Non-pigmented ciliary epithelial cell (primary cell): ENCODE data around the gene ESRRG.
A peak's percentile ranks its signal among the peaks of the same experiment; 100 is the strongest.

Experiments
- DNase-seq: peaks from one replicate; pipeline ENCODE4 v3.0.0-alpha.2; 2010; ENCODE audit warnings: low read depth

The ESRRG gene

GRCh38 chr1:216723274-216723780 is at the start of gene ESRRG:
TSS of gene ESRRG (minus strand) at chr1:216723429. CDS start at chr1:216723299, 130 bp downstream.
- DNase-seq, result peak; percentile 1

GRCh38 chr1:216771922-216772321 is 48.7 kb upstream of the ESRRG start:
- no peak for DNase-seq

- DNase-seq, result no peak
Measured at GRCh38 chr1:216766633-216767327, 43.6 kb upstream of the ESRRG start.

- no peak for DNase-seq
Measured at GRCh38 chr1:216765346-216766300, 42.4 kb upstream of the ESRRG start.

GRCh38 chr1:216758161-216758560 is 34.9 kb upstream of the ESRRG start:
- DNase-seq, result no peak

- no peak for DNase-seq
Measured at GRCh38 chr1:216757110-216757509, 33.9 kb upstream of the ESRRG start.

- DNase-seq, result no peak
Measured at GRCh38 chr1:216750961-216751360, 27.7 kb upstream of the ESRRG start.

- peak; percentile 42 for DNase-seq
Measured at GRCh38 chr1:216750031-216750627, 26.9 kb upstream of the ESRRG start.

GRCh38 chr1:216749232-216749631 is 26.0 kb upstream of the ESRRG start:
- no peak for DNase-seq

GRCh38 chr1:216742625-216743024 is 19.4 kb upstream of the ESRRG start:
- DNase-seq, result no peak

- no peak for DNase-seq
Measured at GRCh38 chr1:216740331-216740730, 17.1 kb upstream of the ESRRG start.

GRCh38 chr1:216739793-216740192 is 16.6 kb upstream of the ESRRG start:
- no peak for DNase-seq

GRCh38 chr1:216732121-216732520 is 8.9 kb upstream of the ESRRG start:
- no peak for DNase-seq

GRCh38 chr1:216731562-216731961 is 8.3 kb upstream of the ESRRG start:
- no peak for DNase-seq

GRCh38 chr1:216726435-216726834 is 3.2 kb upstream of the ESRRG start:
- DNase-seq, result no peak

GRCh38 chr1:216722821-216723220 is 408 bp downstream of the ESRRG start:
- no peak for DNase-seq

- no peak for DNase-seq
Measured at GRCh38 chr1:216721863-216722262, 1.4 kb downstream of the ESRRG start.

GRCh38 chr1:216721062-216721461 is 2.2 kb downstream of the ESRRG start:
- no peak for DNase-seq

GRCh38 chr1:216711712-216712111 is 11.5 kb downstream of the ESRRG start:
- no peak for DNase-seq

GRCh38 chr1:216710598-216711333 is 12.5 kb downstream of the ESRRG start:
- DNase-seq, result no peak

GRCh38 chr1:216710055-216710454 is 13.2 kb downstream of the ESRRG start:
- no peak for DNase-seq

- DNase-seq, result no peak
Measured at GRCh38 chr1:216705676-216706075, 17.6 kb downstream of the ESRRG start.
